B cell (primary cell): ENCODE data around the gene BARHL1. TPM values are rescaled to one million over a fixed set of nuclear protein-coding genes. Genes with fewer than 3 reads are reported as not detected.

Experiments used
- ATAC-seq: fragments of 200-7000 bp; cut with Tn5 transposase; one replicate; pipeline ENCODE4 v1.10.0; 2021; ENCODE audit warnings: low read depth, mild to moderate bottlenecking, moderate number of reproducible peaks, moderate library complexity
- CTCF ChIA-PET: fragments of 350-600 bp; sonication (Branson Sonifier 250); formaldehyde crosslinking; loops from one replicate; lab custom pipeline; 2021; ENCODE audit warnings: antibody characterized with exemption, inconsistent platforms; lab: Charles Lee
- POLR2A ChIA-PET: fragments of 350-600 bp; sonication (Branson Sonifier 250); formaldehyde crosslinking; loops from one replicate; lab custom pipeline; 2021; ENCODE audit warnings: antibody characterized with exemption; lab: Charles Lee
- DNase-seq: peaks from one replicate; pipeline ENCODE4 v3.0.0; 2013
- H2AFZ ChIP-seq: 2 replicates; pipeline ENCODE4 v1.6.1; 2012; ENCODE audit warnings: mild to moderate bottlenecking, low read depth, low read length; ENCODE audit not compliant: insufficient read depth, poor library complexity, severe bottlenecking
- H3K27ac ChIP-seq, 2 donors: 1 replicate in 1 of 2; 2 replicates in 1 of 2; pipeline ENCODE4 v1.5.1; 2012 to 2013; ENCODE audit warnings: low read length in 2 of 2, mild to moderate bottlenecking in 2 of 2, moderate library complexity in 1 of 2
- H3K27me3 ChIP-seq, 4 experiments: fragments of 200-600 bp in 1 of 4; sonication (generic) in 1 of 4; replicated peaks in 1 of 4; 1 replicate in 2 of 4; 2 replicates in 2 of 4; pipeline versions ENCODE4 v1.6.1 to v1.7.0; 2013 to 2016; ENCODE audit warnings: low read length in 3 of 4, mild to moderate bottlenecking in 2 of 4, mixed read lengths in 1 of 4, moderate library complexity in 1 of 4; ENCODE audit not compliant: insufficient read depth in 4 of 4, control insufficient read depth in 3 of 4; ENCODE audit errors: control extremely low read depth in 1 of 4
- H3K36me3 ChIP-seq, 2 experiments: replicated peaks in 1 of 2; 1 replicate in 1 of 2; 2 replicates in 1 of 2; pipeline versions ENCODE4 v1.6.1 to v1.7.1; 2013; ENCODE audit warnings: low read length in 1 of 2; ENCODE audit not compliant: insufficient read depth in 2 of 2, control insufficient read depth in 1 of 2; ENCODE audit errors: control extremely low read depth in 1 of 2, extremely low read depth in 1 of 2
- H3K4me1 ChIP-seq, 2 donors: fragments of 200-600 bp in 1 of 2; sonication (generic) in 1 of 2; 1 replicate in 1 of 2; 2 replicates in 1 of 2; pipeline versions ENCODE4 v1.5.1 to v1.6.1; 2013 to 2017; ENCODE audit warnings: low read length in 2 of 2; ENCODE audit not compliant: control insufficient read depth in 2 of 2, insufficient read depth in 2 of 2
- H3K4me2 ChIP-seq: replicated peaks from 2 replicates; pipeline ENCODE3; 2012; ENCODE audit warnings: mild to moderate bottlenecking, low read depth, low read length; ENCODE audit not compliant: poor library complexity, severe bottlenecking
- H3K4me3 ChIP-seq, 5 experiments: fragments of 200-600 bp in 1 of 5; sonication (generic) in 1 of 5; 1 replicate in 3 of 5; 2 replicates in 2 of 5; pipeline versions ENCODE4 v1.5.1 to v1.7.0; 2011 to 2016; ENCODE audit warnings: low read length in 4 of 5, mild to moderate bottlenecking in 4 of 5, low read depth in 2 of 5, control low read depth in 1 of 5, moderate library complexity in 1 of 5; ENCODE audit not compliant: insufficient read depth in 1 of 5; ENCODE audit errors: control extremely low read depth in 1 of 5, extremely low read depth in 1 of 5
- H3K79me2 ChIP-seq: fragments of 200-600 bp; sonication (generic); one replicate; pipeline ENCODE4 v1.6.0; 2016; ENCODE audit warnings: low read length; ENCODE audit not compliant: control insufficient read depth, insufficient read depth
- H3K9ac ChIP-seq: fragments of 200-600 bp; sonication (generic); 2 replicates; pipeline ENCODE4 v1.6.1; 2017; ENCODE audit warnings: mild to moderate bottlenecking, low read length, moderate library complexity
- H3K9me3 ChIP-seq, 3 donors: one replicate each; pipeline versions ENCODE4 v1.6.1 to v1.7.1; 2013; ENCODE audit warnings: low read length in 2 of 3; ENCODE audit not compliant: control insufficient read depth in 2 of 3, insufficient read depth in 1 of 3; ENCODE audit errors: control extremely low read depth in 1 of 3
- H4K20me1 ChIP-seq: 2 replicates; pipeline ENCODE4 v1.6.0; 2012; ENCODE audit warnings: mild to moderate bottlenecking, low read length; ENCODE audit not compliant: insufficient read depth, control insufficient read depth, poor library complexity, severe bottlenecking
- H3K27ac Mint-ChIP-seq: one replicate; pipeline ENCODE4 v1.8.0; 2021; ENCODE audit warnings: mixed read lengths
- H3K27me3 Mint-ChIP-seq: one replicate; pipeline ENCODE4 v1.8.0; 2021; ENCODE audit warnings: mixed read lengths
- H3K4me1 Mint-ChIP-seq: one replicate; pipeline ENCODE4 v1.8.0; 2021; ENCODE audit warnings: mixed read lengths
- H3K4me3 Mint-ChIP-seq: one replicate; pipeline ENCODE4 v1.8.0; 2021; ENCODE audit warnings: mixed read lengths
- H3K9me3 Mint-ChIP-seq: one replicate; pipeline ENCODE4 v1.8.0; 2022; ENCODE audit warnings: mixed read lengths; ENCODE audit not compliant: insufficient read depth
- CTCF ChIP-seq: fragments of 200-600 bp; IDR thresholded peaks from one replicate; pipeline ENCODE4 v1.8.0; 2022; ENCODE audit warnings: antibody characterized with exemption, mild to moderate bottlenecking
- EZH2 ChIP-seq: IDR thresholded peaks from 2 replicates; pipeline ENCODE4 v1.6.1; 2012; ENCODE audit warnings: borderline replicate concordance, low read depth, mild to moderate bottlenecking, moderate library complexity, low read length; ENCODE audit not compliant: insufficient read depth, poor library complexity, severe bottlenecking
- WGBS: methylation state at CpG from one replicate; pipeline ENCODE4 v1.1.5; 2013; ENCODE audit warnings: missing lambda C conversion rate; ENCODE audit not compliant: insufficient coverage; 5-methylcytosine and 5-hydroxymethylcytosine counted together
- intact Hi-C: fragments of 100-400 bp; cut with micrococcal nuclease; formaldehyde crosslinking; loops from one replicate; pipeline ENCODE4 v1.10.0; 2022
- polyA plus RNA-seq: library from polyadenylated mRNA; depleted of rRNA; stranded (reverse); fragments of >200 nt; gene quantifications from 2 replicates; pipeline ENCODE4 v1.2.3, GENCODE V29; 2012
- total RNA-seq, 2 donors: library from RNA; stranded (reverse); fragments of 120-200 nt in 1 of 2; gene quantifications; 1 replicate in 1 of 2; 2 replicates in 1 of 2; pipeline versions ENCODE4 v1.2.3 to v1.2.4, GENCODE V29; 2013 to 2022

BARHL1 gene
- total and polyA plus RNA-seq, 2 donors (not counting 1 experiment from before 2014, with no cell fraction given), result not detected

- Histone ChIP-seq H3K4me3 (no peak overlapping the region), H3K27ac (no peak overlapping the region), H3K9me3 (peaks cover 0 to 4% (median 0%) of the 10 kb centered on the region in 3 donors), H4K20me1 (no peaks in the 10 kb centered on the region), H3K27me3 (peaks cover 0 to 19% (median 0%) of the 10 kb centered on the region in 4 experiments), H3K4me2 (no peak overlapping the region), H3K79me2 (no peaks in the 10 kb centered on the region), H3K4me1 (peaks cover 3 to 8% of the 10 kb centered on the region in 2 donors), H2AFZ (no peak overlapping the region), H3K36me3 (no peaks in the 10 kb centered on the region), H3K9ac (no peak overlapping the region)
- TF ChIP-seq EZH2 (no peak), CTCF (no peak)
- DNase-seq (no peak), ATAC-seq (no peak)
- Mint-ChIP-seq H3K4me3 (no peak overlapping the region), H3K27ac (no peak overlapping the region), H3K4me1 (peaks cover 5% of the 10 kb centered on the region), H3K27me3 (peaks cover 19% of the 10 kb centered on the region), H3K9me3 (no peaks in the 10 kb centered on the region)
- ChIA-PET CTCF (interaction anchor here (1.3 kb wide), 1 partner anchor 13 kb away, joined by 3 read pairs; no protein-coding TSS in a partner anchor), POLR2A (no interaction called here)
- intact Hi-C loops, result no loop called here
- 63% methylated on average over 5 of the region's 21 CpGs for WGBS
Measured at GRCh38 chr9:132547976-132548730, 34.3 kb upstream of the BARHL1 start.
